Hematopoietic multipotent progenitor cell treated with erythropoietin and hydrocortisone succinate and interleukin-3 and kit ligand, for 15 days (in vitro differentiated cells): ENCODE measurements around the gene PATJ.
"Not testable (repeated sequence)": the region's sequence is repeated elsewhere in the genome, so short reads cannot be mapped to it uniquely, and the experiment has no call there.

Experiments used
- DNase-seq: peaks from one replicate; pipeline ENCODE4 v3.0.0-alpha.2; 2015; ENCODE audit warnings: low spot score

The PATJ gene

GRCh38 chr1:62218604-62219003, 476.3 kb downstream of the PATJ start:
- DNase-seq: no peak

GRCh38 chr1:62220456-62220855, 478.2 kb downstream of the PATJ start:
- not testable (repeated sequence) for DNase-seq

GRCh38 chr1:62221171-62221570, 478.9 kb downstream of the PATJ start:
- no peak for DNase-seq

GRCh38 chr1:62222321-62222720, 480.0 kb downstream of the PATJ start:
- DNase-seq: no peak

- DNase-seq: no peak
Observed at GRCh38 chr1:62224182-62224581, 481.9 kb downstream of the PATJ start.

- no peak for DNase-seq
Observed at GRCh38 chr1:62227496-62227895, 485.2 kb downstream of the PATJ start.
